A549 (cell line): ENCODE measurements around the gene CAMTA1. TPM values are rescaled to one million over a fixed set of nuclear protein-coding genes. Genes with fewer than 3 reads are reported as not detected.

Experiments
- ATAC-seq, 2 experiments: fragments of 200-7000 bp in 1 of 2; fragments of >200 bp in 1 of 2; cut with Nextera tagmentation in 1 of 2; cut with Tn5 transposase in 1 of 2; 3 replicates each; pipeline versions ENCODE4 v1.8.0 to v1.9.1; 2018 to 2020; ENCODE audit warnings: mild to moderate bottlenecking in 1 of 2, moderate library complexity in 1 of 2
- CTCF ChIA-PET: fragments of 300-600 bp; sonication (Branson Sonifier 250); formaldehyde crosslinking; extraction: SDS; loops from one replicate; lab custom pipeline; 2021; ENCODE audit warnings: antibody characterized with exemption, inconsistent platforms; lab: Yijun Ruan, JAX
- POLR2A ChIA-PET: fragments of 350-600 bp; formaldehyde crosslinking; extraction: SDS; loops from one replicate; lab custom pipeline; 2021; ENCODE audit warnings: antibody characterized with exemption, inconsistent platforms; lab: Yijun Ruan, JAX
- DNase-seq, 2 experiments: peaks; one replicate each; pipeline versions ENCODE4 v3.0.0 to v3.0.0-alpha.2; 2011 to 2016; ENCODE audit warnings: low read depth in 1 of 2, low spot score in 1 of 2
- FAIRE-seq: peaks from 2 replicates; lab custom pipeline; 2011; peaks lifted over from hg19 to GRCh38; lab: Jason Lieb, UNC
- H3K27ac ChIP-seq, 2 experiments: fragments of >200 bp; sonication (Bioruptor Twin); formaldehyde crosslinking; 3 replicates each; pipeline ENCODE4 v1.5.1; 2016 to 2017
- H3K4me1 ChIP-seq: fragments of >200 bp; sonication (Bioruptor Twin); formaldehyde crosslinking; 3 replicates; pipeline ENCODE4 v1.6.1; 2016
- H3K4me2 ChIP-seq: fragments of >200 bp; sonication (Bioruptor Twin); formaldehyde crosslinking; 3 replicates; pipeline ENCODE4 v1.6.1; 2016
- H3K4me3 ChIP-seq: fragments of >200 bp; sonication (Bioruptor Twin); formaldehyde crosslinking; 3 replicates; pipeline ENCODE4 v1.5.1; 2016
- H3K9me3 ChIP-seq: fragments of >200 bp; sonication (Bioruptor Twin); formaldehyde crosslinking; 3 replicates; pipeline ENCODE4 v1.6.1; 2016
- ATOH8 ChIP-seq: fragments of 250-450 bp; sonication (Bioruptor Pico); IDR thresholded peaks from 2 replicates; pipeline ENCODE4 v1.5.0; 2020; ENCODE audit warnings: low read depth, mild to moderate bottlenecking, moderate library complexity
- CBX8 ChIP-seq: fragments of 200-600 bp; sonication (generic); IDR thresholded peaks from 2 replicates; pipeline ENCODE4 v1.6.1; 2016
- CHD4 ChIP-seq: fragments of 200-600 bp; sonication (generic); IDR thresholded peaks from 2 replicates; pipeline ENCODE4 v1.6.1; 2016; ENCODE audit warnings: antibody characterized with exemption, mild to moderate bottlenecking, borderline replicate concordance
- ESRRA ChIP-seq: fragments of 150-350 bp; IDR thresholded peaks from 2 replicates; pipeline ENCODE4 v1.6.1; 2014; ENCODE audit warnings: mild to moderate bottlenecking, low read length, borderline replicate concordance
- FOSL2 ChIP-seq, 2 experiments: fragments of 450-650 bp in 1 of 2; fragments of >200 bp in 1 of 2; sonication (Bioruptor Twin) in 1 of 2; formaldehyde crosslinking; IDR thresholded peaks; 2 replicates each; pipeline versions ENCODE4 v1.5.0 to v1.6.1; 2016 to 2020; ENCODE audit warnings: mild to moderate bottlenecking in 1 of 2, moderate library complexity in 1 of 2
- GATA3 ChIP-seq: IDR thresholded peaks from 2 replicates; pipeline ENCODE4 v1.6.1; 2012; ENCODE audit warnings: borderline replicate concordance
- HEYL ChIP-seq: fragments of 250-450 bp; sonication (Bioruptor Pico); IDR thresholded peaks from 2 replicates; pipeline ENCODE4 v1.8.0; 2021; ENCODE audit warnings: mild to moderate bottlenecking, moderate library complexity
- HOXB5 ChIP-seq: fragments of 250-450 bp; sonication (Bioruptor Pico); IDR thresholded peaks from 2 replicates; pipeline ENCODE4 v1.5.0; 2020; ENCODE audit warnings: mild to moderate bottlenecking, moderate library complexity
- JUN ChIP-seq, 2 experiments: fragments of >200 bp; sonication (Bioruptor Twin); formaldehyde crosslinking; IDR thresholded peaks; 2 replicates in 1 of 2; 3 replicates in 1 of 2; pipeline ENCODE4 v1.6.1; 2016 to 2017
- NFE2L2 ChIP-seq: fragments of 150-350 bp; conservative IDR thresholded peaks from 2 replicates; pipeline ENCODE4 v1.6.1; 2014; ENCODE audit warnings: low read length
- NR3C1 ChIP-seq: fragments of >200 bp; sonication (Bioruptor Twin); formaldehyde crosslinking; IDR thresholded peaks from 3 replicates; pipeline ENCODE4 v1.6.1; 2017
- PBX3 ChIP-seq: IDR thresholded peaks from 2 replicates; pipeline ENCODE4 v1.6.1; 2012
- PHF8 ChIP-seq: fragments of 200-600 bp; sonication (generic); IDR thresholded peaks from 2 replicates; pipeline ENCODE4 v1.6.1; 2016; ENCODE audit warnings: low read depth, mild to moderate bottlenecking, antibody characterized with exemption, moderate library complexity, borderline replicate concordance
- POLR2A ChIP-seq: IDR thresholded peaks from 2 replicates; pipeline ENCODE4 v1.6.1; 2012; ENCODE audit warnings: mild to moderate bottlenecking, low read length
- RAD21 ChIP-seq, 2 experiments: fragments of >200 bp in 1 of 2; sonication (Bioruptor Twin) in 1 of 2; formaldehyde crosslinking in 1 of 2; IDR thresholded peaks in 1 of 2; conservative IDR thresholded peaks in 1 of 2; 2 replicates in 1 of 2; 3 replicates in 1 of 2; pipeline ENCODE4 v1.6.1; 2012 to 2018; ENCODE audit warnings: inconsistent platforms in 1 of 2
- RCOR1 ChIP-seq: fragments of 150-350 bp; IDR thresholded peaks from 2 replicates; pipeline ENCODE4 v1.6.1; 2014; ENCODE audit warnings: antibody characterized with exemption, low read length, low read depth
- SMC3 ChIP-seq: fragments of >200 bp; sonication (Bioruptor Twin); formaldehyde crosslinking; IDR thresholded peaks from 3 replicates; pipeline ENCODE4 v1.6.1; 2018; ENCODE audit warnings: inconsistent platforms
- TP53 ChIP-seq: fragments of 250-450 bp; sonication (Bioruptor Pico); IDR thresholded peaks from 2 replicates; pipeline ENCODE4 v1.5.0; 2021; ENCODE audit warnings: mild to moderate bottlenecking, moderate library complexity
- USF2 ChIP-seq: fragments of 450-650 bp; IDR thresholded peaks from 2 replicates; pipeline ENCODE4 v1.6.1; 2014; ENCODE audit warnings: antibody characterized with exemption
- ZC3H11A ChIP-seq: fragments of 450-650 bp; IDR thresholded peaks from 2 replicates; pipeline ENCODE4 v1.6.1; 2014; ENCODE audit warnings: antibody characterized with exemption, mild to moderate bottlenecking
- ZSCAN20 ChIP-seq: fragments of 250-450 bp; sonication (Bioruptor Pico); IDR thresholded peaks from 2 replicates; pipeline ENCODE4 v1.8.0; 2022; ENCODE audit warnings: mild to moderate bottlenecking, moderate library complexity
- WGBS: methylation state at CpG from one replicate; pipeline ENCODE4 v1.1.6; 2017; ENCODE audit errors: missing lambda C conversion rate; 5-methylcytosine and 5-hydroxymethylcytosine counted together
- polyA plus RNA-seq, 4 experiments: library from polyadenylated mRNA; depleted of rRNA in 3 of 4; stranded (reverse); fragments of >200 nt; fragmentation: RNase III in 1 of 4; extraction: RNeasy Plus Mini Kit Qiagen cat#74134 plus additional on column Dnase treatment in 1 of 4; gene quantifications; 2 replicates in 3 of 4; 3 replicates in 1 of 4; pipeline ENCODE4 v1.2.3, GENCODE V29; 2011 to 2017

CAMTA1 gene
- polyA plus RNA-seq, 2 of the 4 experiments (the other 2 are of a cell fraction): 58.8 to 75.0 TPM

- H3K4me3 ChIP-seq: no peak overlapping the region
- POLR2A ChIA-PET: no interaction called here
- CTCF ChIA-PET: no interaction called here
- ATAC-seq: peak in 1 of 2 experiments; percentile 44; a peak in 2 of 6 replicates
- H3K4me1 ChIP-seq: peaks cover 24% of the 10 kb centered on the region
- WGBS: 51% methylated on average over 10 of the region's 11 CpGs
- H3K9me3 ChIP-seq: no peaks in the 10 kb centered on the region
- peak overlapping the region; percentile 13; the same call in 1 of the 3 replicates for H3K4me2 ChIP-seq
- FAIRE-seq: no peak
- TF ChIP-seq FOSL2 (IDR thresholded peaks at IDR 0.05) (no peak), FOSL2 (CRISPR knock-in tag; IDR thresholded peaks at IDR 0.05) (no peak), ZC3H11A (no peak)
- no peak for DNase-seq
- H3K27ac ChIP-seq: peak overlapping the region; percentile 57 to 68; a peak in 5 of 6 replicates
Observed at GRCh38 chr1:7341145-7341905, 556.1 kb downstream of the CAMTA1 start.

- DNase-seq (no peak), FAIRE-seq (no peak), ATAC-seq (no peak)
- TF ChIP-seq USF2: no peak
- TF ChIP-seq ESRRA: no peak
- Histone ChIP-seq H3K27ac (peak overlapping the region in 1 of 2 experiments; percentile 63; a peak in 2 of 6 replicates), H3K4me1 (peaks cover 24% of the 10 kb centered on the region), H3K4me3 (no peak overlapping the region), H3K4me2 (no peak overlapping the region), H3K9me3 (no peaks in the 10 kb centered on the region)
- 94% methylated on average over 6 of the region's 6 CpGs for WGBS
- CTCF ChIA-PET: no interaction called here
- POLR2A ChIA-PET: no interaction called here
Observed at GRCh38 chr1:7343882-7344281, 558.6 kb downstream of the CAMTA1 start.

- CTCF ChIA-PET: no interaction called here
- no peak for FAIRE-seq
Observed at GRCh38 chr1:7344299-7344698, 559.0 kb downstream of the CAMTA1 start.

GRCh38 chr1:7345516-7345915, 560.3 kb downstream of the CAMTA1 start:
- ChIA-PET CTCF (interaction anchor here (1.1 kb wide), 1 partner anchor 50 kb away, joined by 3 read pairs; no protein-coding TSS in a partner anchor), POLR2A (no interaction called here)
- peak overlapping the region in 1 of 2 experiments; percentile 72; a peak in 3 of 6 replicates for H3K27ac ChIP-seq
- WGBS: 89% methylated on average over 1 of the region's 3 CpGs
- H3K4me3 ChIP-seq: no peak overlapping the region
- H3K4me1 ChIP-seq: peaks cover 17% of the 10 kb centered on the region
- no peak for TF ChIP-seq RAD21 (conservative IDR thresholded peaks at IDR 0.05 in 1 of 2, IDR thresholded peaks at IDR 0.05 in 1 of 2)
- TF ChIP-seq NR3C1: no peak
- TF ChIP-seq PBX3: no peak
- no peak for TF ChIP-seq ATOH8 (CRISPR knock-in tag)
- TF ChIP-seq CBX8: no peak
- TF ChIP-seq PHF8: no peak
- no peak for TF ChIP-seq GATA3
- no peak for TF ChIP-seq NFE2L2
- TF ChIP-seq POLR2A: no peak
- TF ChIP-seq JUN (IDR thresholded peaks at IDR 0.05): no peak
- TF ChIP-seq HEYL (CRISPR knock-in tag): no peak
- TF ChIP-seq RCOR1: no peak
- no peaks in the 10 kb centered on the region for H3K9me3 ChIP-seq
- ATAC-seq (no peak), DNase-seq (no peak), FAIRE-seq (no peak)
- no peak overlapping the region for H3K4me2 ChIP-seq

More at GRCh38 chr1:7344299-7344698, 559.0 kb downstream of the CAMTA1 start:
- Histone ChIP-seq H3K4me2 (no peak overlapping the region), H3K27ac (peak overlapping the region in 1 of 2 experiments; percentile 63; a peak in 2 of 6 replicates), H3K4me3 (no peak overlapping the region), H3K9me3 (no peaks in the 10 kb centered on the region), H3K4me1 (peaks cover 24% of the 10 kb centered on the region)
- 92% methylated on average over 2 of the region's 2 CpGs for WGBS
- DNase-seq (no peak), ATAC-seq (no peak)
- TF ChIP-seq CBX8 (no peak), SMC3 (no peak), ZSCAN20 (CRISPR knock-in tag) (no peak), TP53 (CRISPR knock-in tag) (no peak), CHD4 (no peak), HOXB5 (CRISPR knock-in tag) (no peak)
- POLR2A ChIA-PET: no interaction called here
